Caco-2 (cell line): ENCODE data around the gene PCBP3. TPM values are rescaled to one million over a fixed set of nuclear protein-coding genes. Genes with fewer than 3 reads are reported as not detected.
"Not testable (repeated sequence)": the region's sequence is repeated elsewhere in the genome, so short reads cannot be mapped to it uniquely, and the experiment has no call there.

ENCODE experiments used
- BruUV-seq: library from RNA; stranded (reverse); fragments of 400-500 nt; replicated peaks from 2 replicates; lab custom pipeline; 2021; lab: Mats Ljungman, UMichigan
- CTCF ChIA-PET: fragments of 300-600 bp; sonication (Branson Sonifier 250); formaldehyde crosslinking; loops from one replicate; lab custom pipeline; 2022; ENCODE audit warnings: antibody characterized with exemption; lab: Charles Lee
- POLR2A ChIA-PET: fragments of 300-600 bp; sonication (Branson Sonifier 250); formaldehyde crosslinking; loops from one replicate; lab custom pipeline; 2022; ENCODE audit warnings: antibody characterized with exemption; lab: Charles Lee
- DNase-seq, 2 experiments: peaks; one replicate each; pipeline versions ENCODE4 v3.0.0 to v3.0.0-alpha.2; 2020 to 2022
- H3K27me3 ChIP-seq: replicated peaks from 2 replicates; pipeline ENCODE4 v1.6.0; 2011; ENCODE audit warnings: low read length; ENCODE audit not compliant: control insufficient read depth, insufficient read depth
- H3K36me3 ChIP-seq: 2 replicates; pipeline ENCODE4 v1.5.1; 2011; ENCODE audit warnings: low read length; ENCODE audit not compliant: control insufficient read depth, insufficient read depth
- H3K4me1 ChIP-seq: fragments of 250-450 bp; sonication (Bioruptor Pico); 2 replicates; pipeline ENCODE4 v1.5.1; 2020; ENCODE audit warnings: mild to moderate bottlenecking
- H3K4me3 ChIP-seq: 2 replicates; pipeline ENCODE4 v1.5.1; 2011; ENCODE audit warnings: low read depth, mild to moderate bottlenecking, control low read depth, low read length
- H3K9me3 ChIP-seq: fragments of 250-450 bp; sonication (Bioruptor Pico); 2 replicates; pipeline ENCODE4 v1.5.1; 2020; ENCODE audit warnings: mild to moderate bottlenecking, moderate library complexity
- H3K27ac Mint-ChIP-seq: one replicate; pipeline ENCODE4 v1.8.0; 2022; ENCODE audit warnings: mixed read lengths; ENCODE audit not compliant: unreplicated experiment
- H3K27me3 Mint-ChIP-seq: one replicate; pipeline ENCODE4 v1.8.0; 2022; ENCODE audit warnings: mixed read lengths; ENCODE audit not compliant: insufficient read depth, unreplicated experiment
- H3K36me3 Mint-ChIP-seq: one replicate; pipeline ENCODE4 v1.8.0; 2022; ENCODE audit warnings: mild to moderate bottlenecking, mixed read lengths; ENCODE audit not compliant: insufficient read depth, unreplicated experiment
- H3K4me1 Mint-ChIP-seq: one replicate; pipeline ENCODE4 v1.8.0; 2022; ENCODE audit warnings: low read depth, mixed read lengths; ENCODE audit not compliant: unreplicated experiment
- H3K4me3 Mint-ChIP-seq: one replicate; pipeline ENCODE4 v1.8.0; 2022; ENCODE audit warnings: mild to moderate bottlenecking, moderate library complexity, mixed read lengths; ENCODE audit not compliant: unreplicated experiment
- H3K9me3 Mint-ChIP-seq: one replicate; pipeline ENCODE4 v1.8.0; 2022; ENCODE audit warnings: mixed read lengths; ENCODE audit not compliant: unreplicated experiment
- CTCF ChIP-seq, 2 experiments: fragments of 200-600 bp in 1 of 2; IDR thresholded peaks; 1 replicate in 1 of 2; 2 replicates in 1 of 2; pipeline versions ENCODE4 v1.5.1 to v1.8.0; 2011 to 2022; ENCODE audit warnings: antibody characterized with exemption in 1 of 2, control low read depth in 1 of 2, inconsistent platforms in 1 of 2, low read depth in 1 of 2, low read length in 1 of 2, mild to moderate bottlenecking in 1 of 2, moderate library complexity in 1 of 2; ENCODE audit not compliant: insufficient read depth in 1 of 2, severe bottlenecking in 1 of 2, unreplicated experiment in 1 of 2
- intact Hi-C: fragments of 100-400 bp; cut with micrococcal nuclease; formaldehyde crosslinking; loops from one replicate; pipeline ENCODE4 v1.10.0; 2022; ENCODE audit not compliant: unreplicated experiment
- total RNA-seq: library from RNA; stranded (reverse); gene quantifications from 2 replicates; pipeline ENCODE4 v1.2.3, GENCODE V29; 2022

Gene PCBP3
- total RNA-seq, 1 experiment from 2014 or later: 0.75 TPM

GRCh38 chr21:45885597-45885929 lies 242.0 kb downstream of the PCBP3 start:
- Histone ChIP-seq H3K27me3 (no peaks in the 10 kb centered on the region), H3K9me3 (no peaks in the 10 kb centered on the region), H3K36me3 (no peaks in the 10 kb centered on the region), H3K4me1 (no peaks in the 10 kb centered on the region), H3K4me3 (no peak overlapping the region)
- Mint-ChIP-seq H3K4me1 (no peaks in the 10 kb centered on the region), H3K36me3 (no peaks in the 10 kb centered on the region), H3K27me3 (peaks cover 26% of the 10 kb centered on the region), H3K4me3 (no peak overlapping the region), H3K9me3 (no peaks in the 10 kb centered on the region), H3K27ac (no peak overlapping the region)
- ChIA-PET CTCF (no interaction called here), POLR2A (no interaction called here)
- no TSS peak for BruUV-seq
- DNase-seq: no peak
- TF ChIP-seq CTCF (IDR thresholded peaks at IDR 0.05; ENCODE audit: insufficient read depth in 1 of 2, low read depth in 1 of 2, low read length in 1 of 2, severe bottlenecking in 1 of 2, unreplicated experiment in 1 of 2): no peak
- intact Hi-C loops: no loop called here

- H3K4me3 Mint-ChIP-seq, H3K27ac Mint-ChIP-seq, POLR2A ChIA-PET, H3K4me1 ChIP-seq, H3K36me3 Mint-ChIP-seq, H3K4me1 Mint-ChIP-seq, H3K36me3 ChIP-seq, CTCF ChIA-PET, intact Hi-C loops, H3K27me3 ChIP-seq, H3K9me3 Mint-ChIP-seq, H3K9me3 ChIP-seq, BruUV-seq, H3K4me3 ChIP-seq: not testable (repeated sequence)
- H3K27me3 Mint-ChIP-seq: peaks cover 25% of the 10 kb centered on the region
- DNase-seq: peak in 1 of 2 experiments; percentile 10
Measured at GRCh38 chr21:45885930-45886601, 242.5 kb downstream of the PCBP3 start.

DNA sequence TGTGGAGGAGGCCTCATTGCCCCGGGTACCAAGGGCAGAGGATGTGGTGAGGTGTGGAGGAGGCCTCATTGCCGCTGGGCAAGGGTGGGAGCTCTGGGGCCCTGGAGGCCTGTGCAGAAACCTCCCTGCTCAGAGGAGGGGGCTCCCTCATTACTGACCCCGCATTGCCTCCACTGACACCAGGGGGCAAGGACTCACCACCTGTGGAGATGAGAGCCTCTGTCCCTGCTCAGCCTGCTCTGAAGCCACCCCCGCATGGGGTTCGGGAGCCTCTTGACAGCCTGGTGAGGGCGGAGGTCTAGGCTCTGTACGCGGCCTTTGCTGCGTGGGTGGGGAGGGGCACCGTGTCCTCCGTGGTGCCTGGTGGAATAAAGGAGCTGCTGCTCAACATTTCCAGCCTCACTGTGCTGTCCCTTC lies 243.1 kb downstream of the PCBP3 start:
- POLR2A ChIA-PET: no interaction called here
- intact Hi-C loops: no loop called here

More for the DNA sequence above, 243.1 kb downstream of the PCBP3 start:
- H3K27ac Mint-ChIP-seq: no peak overlapping the region
- peaks cover 24% of the 10 kb centered on the region for H3K27me3 Mint-ChIP-seq
- no peaks in the 10 kb centered on the region for H3K4me1 Mint-ChIP-seq
- no peaks in the 10 kb centered on the region for H3K27me3 ChIP-seq
- no peaks in the 10 kb centered on the region for H3K4me1 ChIP-seq
- no peak for TF ChIP-seq CTCF (IDR thresholded peaks at IDR 0.05; ENCODE audit: insufficient read depth in 1 of 2, low read depth in 1 of 2, low read length in 1 of 2, severe bottlenecking in 1 of 2, unreplicated experiment in 1 of 2)
- H3K4me3 ChIP-seq: no peak overlapping the region
- H3K9me3 ChIP-seq: no peaks in the 10 kb centered on the region
- BruUV-seq: no TSS peak
- peak in 1 of 2 experiments; percentile 5 for DNase-seq
- CTCF ChIA-PET: no interaction called here
- H3K36me3 Mint-ChIP-seq: no peaks in the 10 kb centered on the region
- H3K36me3 ChIP-seq: no peaks in the 10 kb centered on the region
- no peaks in the 10 kb centered on the region for H3K9me3 Mint-ChIP-seq
- H3K4me3 Mint-ChIP-seq: no peak overlapping the region
